Ascending aorta (tissue), 2 donors: ENCODE data around the gene ARHGEF3. TPM values are rescaled to one million over a fixed set of nuclear protein-coding genes. Genes with fewer than 3 reads are reported as not detected.
A peak's percentile ranks its signal among the peaks of the same experiment; 100 is the strongest.

Experiments used
- DNase-seq, 2 donors: peaks; one replicate each; pipeline ENCODE4 v3.0.0-alpha.2; 2019; ENCODE audit warnings: low spot score in 2 of 2
- H3K27ac ChIP-seq, 2 donors: fragments of 200-600 bp; sonication (generic); one replicate each; pipeline ENCODE4 v1.5.1; 2016 to 2017; ENCODE audit warnings: mild to moderate bottlenecking in 1 of 2
- H3K27me3 ChIP-seq: fragments of 200-600 bp; sonication (generic); one replicate; pipeline ENCODE4 v1.5.1; 2017
- H3K36me3 ChIP-seq, 2 donors: fragments of 200-600 bp; sonication (generic); one replicate each; pipeline ENCODE4 v1.5.1; 2016
- H3K4me1 ChIP-seq, 2 donors: fragments of 200-600 bp; sonication (generic); one replicate each; pipeline ENCODE4 v1.5.1; 2016 to 2017; ENCODE audit warnings: mild to moderate bottlenecking in 1 of 2
- H3K4me3 ChIP-seq, 2 donors: fragments of 200-600 bp; sonication (generic); one replicate each; pipeline ENCODE4 v1.5.1; 2016 to 2017; ENCODE audit warnings: mild to moderate bottlenecking in 1 of 2
- H3K9me3 ChIP-seq, 2 donors: fragments of 200-600 bp; sonication (generic); one replicate each; pipeline ENCODE4 v1.5.1; 2016
- CTCF ChIP-seq, 3 experiments: fragments of 200-600 bp in 2 of 3; fragments of 450-650 bp in 1 of 3; sonication (generic) in 2 of 3; IDR thresholded peaks; one replicate each; pipeline ENCODE4 v1.5.1; 2016 to 2019; ENCODE audit warnings: antibody characterized with exemption in 3 of 3, mild to moderate bottlenecking in 1 of 3, moderate library complexity in 1 of 3
- intact Hi-C: fragments of 100-400 bp; cut with DNase I; formaldehyde crosslinking; loops from one replicate; pipeline ENCODE4 v1.15.1; 2023
- total RNA-seq: library from RNA; depleted of rRNA; stranded (reverse); fragments of >200 nt; gene quantifications from one replicate; pipeline ENCODE4 v1.1.0, GENCODE V29; 2016

Gene ARHGEF3
- total RNA-seq, 1 donor from 2014 or later: 16.8 TPM

- H3K4me1 ChIP-seq: peaks cover 0 to 9% of the 10 kb centered on the region in 2 donors
- intact Hi-C loops: loop anchor here (5.0 kb wide), 1 partner anchor 120 kb away; the partner anchor contains the start of gene TASOR
These were observed 613 bp upstream of the ARHGEF3 start for GRCh38 chr3:56802378-56802745.

GRCh38 chr3:56800832-56801661 lies 702 bp downstream of the ARHGEF3 start:
- no peaks in the 10 kb centered on the region for H3K9me3 ChIP-seq
- no peak for TF ChIP-seq CTCF (IDR thresholded peaks at IDR 0.05)
- DNase-seq: no peak
- H3K27ac ChIP-seq: no peak overlapping the region
- peaks cover 0 to 9% of the 10 kb centered on the region in 2 donors for H3K4me1 ChIP-seq
- H3K36me3 ChIP-seq: no peaks in the 10 kb centered on the region
- no peaks in the 10 kb centered on the region for H3K27me3 ChIP-seq
- H3K4me3 ChIP-seq: peak overlapping the region; percentile 55 to 85
- intact Hi-C loops: loop anchor here (2.0 to 5.0 kb wide), 2 partner anchors 119 to 188 kb away; partner anchors contain the start of gene TASOR

More at GRCh38 chr3:56802378-56802745, 613 bp upstream of the ARHGEF3 start:
- Histone ChIP-seq H3K27me3 (no peaks in the 10 kb centered on the region), H3K4me3 (peak overlapping the region; percentile 55 to 85), H3K27ac (no peak overlapping the region), H3K36me3 (no peaks in the 10 kb centered on the region), H3K9me3 (no peaks in the 10 kb centered on the region)
- TF ChIP-seq CTCF (IDR thresholded peaks at IDR 0.05): no peak
- DNase-seq: no peak

- H3K27ac ChIP-seq: no peak overlapping the region
- no peak for TF ChIP-seq CTCF (IDR thresholded peaks at IDR 0.05)
- no peaks in the 10 kb centered on the region for H3K9me3 ChIP-seq
- H3K4me1 ChIP-seq: peaks cover 0 to 9% of the 10 kb centered on the region in 2 donors
- no peaks in the 10 kb centered on the region for H3K36me3 ChIP-seq
- no peaks in the 10 kb centered on the region for H3K27me3 ChIP-seq
- DNase-seq: no peak
- intact Hi-C loops: loop anchor here (2.0 to 5.0 kb wide), 2 partner anchors 118 to 189 kb away; partner anchors contain the start of gene TASOR
- peak overlapping the region; percentile 55 to 85 for H3K4me3 ChIP-seq
These were observed 1.5 kb downstream of the ARHGEF3 start for GRCh38 chr3:56800130-56800831.

GRCh38 chr3:56799251-56799882 lies 2.4 kb downstream of the ARHGEF3 start:
- no peaks in the 10 kb centered on the region for H3K9me3 ChIP-seq
- TF ChIP-seq CTCF (IDR thresholded peaks at IDR 0.05): peak; percentile 45 to 66 (median 62)
- peak overlapping the region in 1 of 2 donors; percentile 5 for H3K27ac ChIP-seq
- no peak for DNase-seq
- H3K36me3 ChIP-seq: no peaks in the 10 kb centered on the region
- H3K27me3 ChIP-seq: no peaks in the 10 kb centered on the region
- intact Hi-C loops: loop anchor here (2.0 kb wide), 1 partner anchor 97 kb away; no protein-coding TSS in a partner anchor
- H3K4me1 ChIP-seq: peaks cover 0 to 9% of the 10 kb centered on the region in 2 donors
- H3K4me3 ChIP-seq: peak overlapping the region; percentile 29 to 85

- Histone ChIP-seq H3K4me1 (peaks cover 0 to 9% of the 10 kb centered on the region in 2 donors), H3K27ac (no peak overlapping the region), H3K9me3 (no peaks in the 10 kb centered on the region), H3K27me3 (no peaks in the 10 kb centered on the region), H3K4me3 (no peak overlapping the region), H3K36me3 (no peaks in the 10 kb centered on the region)
- intact Hi-C loops: no loop called here
- TF ChIP-seq CTCF (IDR thresholded peaks at IDR 0.05): no peak
- no peak for DNase-seq
These were observed 4.8 kb downstream of the ARHGEF3 start for GRCh38 chr3:56796996-56797395.
